HL-60 (cell line): ENCODE results near the gene FAM13C.

Experiments
- DNase-seq, 2 experiments: peaks; one replicate each; pipeline ENCODE4 v3.0.0-alpha.2; 2010 to 2020; ENCODE audit warnings: low read depth in 1 of 2, low spot score in 1 of 2
- H3K27ac ChIP-seq: fragments of 250-450 bp; sonication (Bioruptor Pico); replicated peaks from 2 replicates; pipeline ENCODE4 v1.5.1; 2020; ENCODE audit warnings: mild to moderate bottlenecking, moderate library complexity
- H3K27me3 ChIP-seq: fragments of 250-450 bp; sonication (Bioruptor Pico); 2 replicates; pipeline ENCODE4 v1.5.1; 2021; ENCODE audit warnings: mild to moderate bottlenecking, moderate library complexity; ENCODE audit not compliant: insufficient read depth, poor library complexity, severe bottlenecking
- H3K4me3 ChIP-seq: replicated peaks from 2 replicates; pipeline ENCODE4 v1.5.1; 2011; ENCODE audit warnings: mild to moderate bottlenecking, control low read depth, low read length; ENCODE audit not compliant: insufficient read depth
- GABPA ChIP-seq: IDR thresholded peaks from 2 replicates; pipeline ENCODE4 v1.6.1; 2012; ENCODE audit warnings: low read depth
- POLR2AphosphoS5 ChIP-seq: IDR thresholded peaks from 2 replicates; pipeline ENCODE4 v1.6.1; 2012; ENCODE audit warnings: low read depth
- REST ChIP-seq: IDR thresholded peaks from 2 replicates; pipeline ENCODE4 v1.6.1; 2012; ENCODE audit warnings: low read depth; ENCODE audit not compliant: insufficient replicate concordance
- SPI1 ChIP-seq: IDR thresholded peaks from 2 replicates; pipeline ENCODE4 v1.6.1; 2012; ENCODE audit warnings: low read depth, mild to moderate bottlenecking, borderline replicate concordance
- TF ChIP-seq, protein P1 (sequence below): IDR thresholded peaks from one replicate; pipeline ENCODE4 v1.5.1; 2011; ENCODE audit warnings: low read length, control low read depth, inconsistent platforms; ENCODE audit not compliant: insufficient read depth

Gene FAM13C

DNA sequence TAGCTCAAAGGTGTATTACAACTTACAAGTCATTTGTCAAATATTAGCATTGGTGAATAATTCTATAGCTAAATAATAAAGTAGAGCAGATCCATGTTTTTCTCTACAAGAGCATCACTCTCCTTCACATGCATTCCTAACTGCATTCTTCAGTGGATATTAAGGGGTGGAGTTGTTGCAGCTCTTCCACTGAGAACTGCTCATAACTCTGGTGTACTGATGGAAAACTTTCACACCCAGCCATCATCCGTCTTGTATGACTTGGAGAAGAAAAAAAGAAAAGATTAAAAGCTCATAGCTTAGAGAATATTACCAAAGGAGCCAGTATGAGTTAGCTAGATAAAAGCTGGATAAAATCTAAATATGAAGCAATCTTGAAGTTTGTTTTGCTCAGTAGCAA is 10.2 kb upstream of the FAM13C start:
- no peaks in the 10 kb centered on the region for H3K27me3 ChIP-seq
- H3K27ac ChIP-seq: no peak overlapping the region
- TF ChIP-seq, protein P1, sequence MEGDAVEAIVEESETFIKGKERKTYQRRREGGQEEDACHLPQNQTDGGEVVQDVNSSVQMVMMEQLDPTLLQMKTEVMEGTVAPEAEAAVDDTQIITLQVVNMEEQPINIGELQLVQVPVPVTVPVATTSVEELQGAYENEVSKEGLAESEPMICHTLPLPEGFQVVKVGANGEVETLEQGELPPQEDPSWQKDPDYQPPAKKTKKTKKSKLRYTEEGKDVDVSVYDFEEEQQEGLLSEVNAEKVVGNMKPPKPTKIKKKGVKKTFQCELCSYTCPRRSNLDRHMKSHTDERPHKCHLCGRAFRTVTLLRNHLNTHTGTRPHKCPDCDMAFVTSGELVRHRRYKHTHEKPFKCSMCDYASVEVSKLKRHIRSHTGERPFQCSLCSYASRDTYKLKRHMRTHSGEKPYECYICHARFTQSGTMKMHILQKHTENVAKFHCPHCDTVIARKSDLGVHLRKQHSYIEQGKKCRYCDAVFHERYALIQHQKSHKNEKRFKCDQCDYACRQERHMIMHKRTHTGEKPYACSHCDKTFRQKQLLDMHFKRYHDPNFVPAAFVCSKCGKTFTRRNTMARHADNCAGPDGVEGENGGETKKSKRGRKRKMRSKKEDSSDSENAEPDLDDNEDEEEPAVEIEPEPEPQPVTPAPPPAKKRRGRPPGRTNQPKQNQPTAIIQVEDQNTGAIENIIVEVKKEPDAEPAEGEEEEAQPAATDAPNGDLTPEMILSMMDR: no peak
- TF ChIP-seq SPI1: no peak
- TF ChIP-seq GABPA: no peak
- TF ChIP-seq POLR2AphosphoS5: no peak
- no peak for TF ChIP-seq REST
- no peak for DNase-seq
- no peak overlapping the region for H3K4me3 ChIP-seq

DNA sequence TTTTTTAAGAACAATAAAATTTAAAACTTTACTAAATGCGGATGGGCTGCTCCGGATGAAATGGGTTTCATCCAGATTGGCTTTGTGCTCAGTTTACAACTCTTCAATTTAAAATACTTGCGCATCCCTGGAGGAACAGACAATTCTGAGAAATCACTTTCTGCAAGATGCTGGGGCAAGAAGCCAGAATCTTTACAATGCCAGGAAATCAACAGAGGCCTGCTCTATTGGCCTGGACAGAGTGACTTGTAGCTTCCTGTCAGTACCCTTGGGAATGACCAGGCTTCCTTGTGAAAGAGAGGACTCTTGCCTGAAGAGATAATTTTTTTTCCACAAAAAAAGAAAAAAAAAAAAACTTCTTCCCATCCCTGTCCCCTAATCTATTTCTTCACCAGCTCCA is 3.9 kb upstream of the FAM13C start:
- no peak overlapping the region for H3K4me3 ChIP-seq
- TF ChIP-seq GABPA: no peak
- H3K27ac ChIP-seq: no peak overlapping the region
- no peak for DNase-seq
- H3K27me3 ChIP-seq: peaks cover 18% of the 10 kb centered on the region

- H3K4me3 ChIP-seq: no peak overlapping the region
- TF ChIP-seq GABPA: no peak
- TF ChIP-seq, protein P1: no peak
- no peak for TF ChIP-seq REST
- no peak for TF ChIP-seq POLR2AphosphoS5
- no peak for TF ChIP-seq SPI1
- H3K27me3 ChIP-seq: peaks cover 19% of the 10 kb centered on the region
- H3K27ac ChIP-seq: no peak overlapping the region
- DNase-seq: no peak
Measured at GRCh38 chr10:59363446-59363958, 1.2 kb upstream of the FAM13C start.

DNA sequence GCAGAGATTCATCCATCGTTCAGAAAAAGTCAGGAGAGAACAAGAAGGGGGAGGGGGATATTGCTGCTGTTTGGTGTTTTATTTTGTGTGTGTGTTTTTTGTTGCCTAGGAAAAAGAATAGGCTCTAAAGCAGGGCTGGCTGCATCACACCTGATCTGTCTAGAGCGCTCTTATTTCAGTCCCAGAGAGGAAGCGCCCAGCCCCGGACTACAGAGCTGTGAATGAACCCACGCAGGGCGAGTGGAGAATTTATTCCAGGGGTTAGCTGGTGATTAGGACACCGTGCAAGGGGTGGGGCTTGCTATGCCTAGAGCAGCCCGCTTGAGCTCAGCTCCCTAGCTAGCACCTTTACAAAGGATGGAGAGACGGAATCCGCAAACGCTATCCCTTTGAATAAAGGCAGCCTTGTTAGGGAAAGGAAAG is 621 bp upstream of the FAM13C start:
- Histone ChIP-seq H3K4me3 (no peak overlapping the region), H3K27me3 (peaks cover 19% of the 10 kb centered on the region), H3K27ac (no peak overlapping the region)
- DNase-seq: no peak
- TF ChIP-seq REST: no peak
- TF ChIP-seq, protein P1: no peak
- TF ChIP-seq POLR2AphosphoS5: no peak
- TF ChIP-seq GABPA: no peak
- TF ChIP-seq SPI1: no peak
